ENCODE measurements around the gene SLC6A11. TPM values are rescaled to one million over a fixed set of nuclear protein-coding genes. Genes with fewer than 3 reads are reported as not detected.
A peak's percentile ranks its signal among the peaks of the same experiment; 100 is the strongest.

SLC6A11 gene
- total RNA-seq, 1 donor from 2014 or later = 2.7 TPM

- Mint-ChIP-seq H3K4me3 (no peak overlapping the region), H3K36me3 (no peaks in the 10 kb centered on the region), H3K9me3 (peaks cover 42% of the 10 kb centered on the region), H3K27me3 (ENCODE audit: low read depth) (peaks cover 24% of the 10 kb centered on the region), H3K27ac (no peak overlapping the region), H3K4me1 (no peaks in the 10 kb centered on the region)
- TF ChIP-seq, protein P1, sequence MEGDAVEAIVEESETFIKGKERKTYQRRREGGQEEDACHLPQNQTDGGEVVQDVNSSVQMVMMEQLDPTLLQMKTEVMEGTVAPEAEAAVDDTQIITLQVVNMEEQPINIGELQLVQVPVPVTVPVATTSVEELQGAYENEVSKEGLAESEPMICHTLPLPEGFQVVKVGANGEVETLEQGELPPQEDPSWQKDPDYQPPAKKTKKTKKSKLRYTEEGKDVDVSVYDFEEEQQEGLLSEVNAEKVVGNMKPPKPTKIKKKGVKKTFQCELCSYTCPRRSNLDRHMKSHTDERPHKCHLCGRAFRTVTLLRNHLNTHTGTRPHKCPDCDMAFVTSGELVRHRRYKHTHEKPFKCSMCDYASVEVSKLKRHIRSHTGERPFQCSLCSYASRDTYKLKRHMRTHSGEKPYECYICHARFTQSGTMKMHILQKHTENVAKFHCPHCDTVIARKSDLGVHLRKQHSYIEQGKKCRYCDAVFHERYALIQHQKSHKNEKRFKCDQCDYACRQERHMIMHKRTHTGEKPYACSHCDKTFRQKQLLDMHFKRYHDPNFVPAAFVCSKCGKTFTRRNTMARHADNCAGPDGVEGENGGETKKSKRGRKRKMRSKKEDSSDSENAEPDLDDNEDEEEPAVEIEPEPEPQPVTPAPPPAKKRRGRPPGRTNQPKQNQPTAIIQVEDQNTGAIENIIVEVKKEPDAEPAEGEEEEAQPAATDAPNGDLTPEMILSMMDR (IDR thresholded peaks at IDR 0.05; ENCODE audit: unreplicated experiment) = no peak
- DNase-seq (ENCODE audit: low spot score in 2 of 2, unreplicated experiment in 2 of 2) = no peak
Measured at GRCh38 chr3:10910367-10910766, 94.3 kb downstream of the SLC6A11 start.

DNA sequence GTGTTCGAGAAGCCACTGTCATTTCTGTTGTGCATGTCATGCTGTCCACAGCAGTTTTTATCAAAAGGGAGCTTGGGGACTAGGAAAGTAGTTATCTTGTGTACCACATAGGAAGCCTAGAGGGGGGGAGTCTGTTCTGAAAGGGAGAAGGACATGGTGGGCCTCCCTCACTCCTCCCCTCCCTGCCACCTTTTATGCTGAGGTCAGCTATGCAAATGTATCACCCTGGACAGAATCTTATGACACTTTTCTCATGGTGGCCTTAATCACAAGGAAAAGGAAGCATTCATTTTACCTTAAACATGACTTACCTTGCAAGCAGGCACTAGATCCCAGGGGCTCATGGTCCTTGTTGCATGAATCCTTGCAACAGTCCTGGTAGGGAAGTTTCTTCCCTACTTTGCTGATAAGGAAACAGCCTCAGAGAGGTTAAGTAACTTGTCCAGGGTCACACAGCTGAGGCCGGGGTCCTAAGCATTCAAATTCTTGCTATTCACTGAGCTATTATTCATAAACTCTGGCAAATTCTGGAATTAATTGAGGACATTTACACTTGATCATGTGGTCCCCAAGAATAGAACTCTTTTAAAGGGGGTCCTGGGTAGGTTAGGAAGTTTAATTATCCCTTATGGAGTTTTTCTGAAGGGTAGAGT, 95.4 kb downstream of the SLC6A11 start:
- Mint-ChIP-seq H3K27me3 (ENCODE audit: low read depth) (peaks cover 33% of the 10 kb centered on the region), H3K36me3 (no peaks in the 10 kb centered on the region), H3K27ac (no peak overlapping the region), H3K4me1 (no peaks in the 10 kb centered on the region), H3K9me3 (peaks cover 33% of the 10 kb centered on the region), H3K4me3 (no peak overlapping the region)
- DNase-seq (ENCODE audit: low spot score in 2 of 2, unreplicated experiment in 2 of 2) = no peak
- TF ChIP-seq, protein P1 (IDR thresholded peaks at IDR 0.05; ENCODE audit: unreplicated experiment) = no peak

GRCh38 chr3:10912786-10913185, 96.8 kb downstream of the SLC6A11 start:
- Mint-ChIP-seq H3K27me3 (ENCODE audit: low read depth) (peaks cover 43% of the 10 kb centered on the region), H3K4me3 (no peak overlapping the region), H3K27ac (no peak overlapping the region), H3K9me3 (peaks cover 20% of the 10 kb centered on the region), H3K4me1 (no peaks in the 10 kb centered on the region), H3K36me3 (no peaks in the 10 kb centered on the region)
- DNase-seq (ENCODE audit: low spot score in 2 of 2, unreplicated experiment in 2 of 2) = no peak
- TF ChIP-seq, protein P1 (IDR thresholded peaks at IDR 0.05; ENCODE audit: unreplicated experiment) = no peak

DNA sequence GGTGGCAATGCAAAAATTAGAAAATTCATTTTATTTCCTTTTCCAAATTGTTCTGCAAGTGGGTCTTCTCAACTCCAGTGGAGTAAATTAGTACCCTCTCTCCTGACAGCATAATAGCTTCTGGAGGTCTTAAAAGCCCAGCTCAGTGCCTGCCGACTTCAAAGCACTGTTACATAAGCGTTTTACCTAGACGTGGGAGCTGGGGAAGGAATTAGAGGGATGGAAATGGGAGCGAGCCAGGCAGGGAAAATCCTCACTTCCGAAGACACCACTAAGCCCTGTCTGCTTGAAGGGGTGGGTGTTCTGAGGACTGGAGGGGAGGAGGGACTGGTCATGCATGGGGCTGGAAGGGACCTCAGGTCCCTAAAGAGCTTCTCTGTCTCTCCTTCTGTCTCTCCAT, 99.3 kb downstream of the SLC6A11 start:
- TF ChIP-seq, protein P1 (IDR thresholded peaks at IDR 0.05; ENCODE audit: unreplicated experiment) = no peak
- Mint-ChIP-seq H3K4me3 (no peak overlapping the region), H3K9me3 (no peaks in the 10 kb centered on the region), H3K27me3 (ENCODE audit: low read depth) (peaks cover 55% of the 10 kb centered on the region), H3K27ac (no peak overlapping the region), H3K4me1 (no peaks in the 10 kb centered on the region), H3K36me3 (no peaks in the 10 kb centered on the region)
- peak in 1 of 2 experiments; percentile 20 for DNase-seq (ENCODE audit: low spot score in 2 of 2, unreplicated experiment in 2 of 2)

- TF ChIP-seq, protein P1 (IDR thresholded peaks at IDR 0.05; ENCODE audit: unreplicated experiment) = no peak
- no peaks in the 10 kb centered on the region for H3K4me1 Mint-ChIP-seq
- H3K36me3 Mint-ChIP-seq = no peaks in the 10 kb centered on the region
- peak in 1 of 2 experiments; percentile 11 for DNase-seq (ENCODE audit: low spot score in 2 of 2, unreplicated experiment in 2 of 2)
- peaks cover 7% of the 10 kb centered on the region for H3K9me3 Mint-ChIP-seq
- H3K27ac Mint-ChIP-seq = no peak overlapping the region
- H3K4me3 Mint-ChIP-seq = no peak overlapping the region
- H3K27me3 Mint-ChIP-seq (ENCODE audit: low read depth) = peaks cover 69% of the 10 kb centered on the region
Measured at GRCh38 chr3:10917176-10917575, 101.1 kb downstream of the SLC6A11 start.

All from mesothelial cell of epicardium (in vitro differentiated cells).